ENCODE data around the gene ARID4A.

- TF ChIP-seq CTCF (IDR thresholded peaks at IDR 0.05; ENCODE audit: borderline replicate concordance, extremely low read depth, low read length, poor library complexity, severe bottlenecking): no peak
- TF ChIP-seq EZH2 (IDR thresholded peaks at IDR 0.05; ENCODE audit: borderline replicate concordance, low read depth, low read length, severe bottlenecking): no peak
These were observed 10.7 kb downstream of the ARID4A start for GRCh38 chr14:58309086-58309485.

All from DND-41 (cell line).